Frontal cortex (tissue), 4 donors: ENCODE results near the gene IRAG1. TPM values are rescaled to one million over a fixed set of nuclear protein-coding genes. Genes with fewer than 3 reads are reported as not detected.

Experiments
- DNase-seq, 2 donors: peaks; one replicate each; pipeline ENCODE4 v3.0.0; 2012; ENCODE audit warnings: low spot score in 2 of 2
- FAIRE-seq: peaks from 2 replicates; lab custom pipeline; 2012; peaks lifted over from hg19 to GRCh38; lab: Jason Lieb, UNC
- total RNA-seq: library from RNA; depleted of rRNA; stranded (reverse); fragments of >200 nt; gene quantifications from one replicate; pipeline ENCODE4 v1.2.3, GENCODE V29; 2014
- donor health status: control.
- donor health status: control.
- donor health status: control.

IRAG1 gene
- total RNA-seq, result 1.6 TPM

GRCh38 chr11:10693509-10694081, at the start of gene IRAG1:
Gene IRAG1, minus strand, starts transcription at chr11:10693755. Its CDS starts 153 bp downstream, at chr11:10693602.
- FAIRE-seq, result no peak
- DNase-seq, result peak in 1 of 2 donors; percentile 19

GRCh38 chr11:10742460-10743208, 49.1 kb upstream of the IRAG1 start:
- no peak for FAIRE-seq

GRCh38 chr11:10735481-10736475, 42.2 kb upstream of the IRAG1 start:
- DNase-seq (peak; percentile 68 to 86), FAIRE-seq (no peak)

More at GRCh38 chr11:10742460-10743208, 49.1 kb upstream of the IRAG1 start:
- no peak for DNase-seq

- DNase-seq (no peak), FAIRE-seq (no peak)
Measured at GRCh38 chr11:10731064-10731680, 37.6 kb upstream of the IRAG1 start.

- DNase-seq, result no peak
- FAIRE-seq, result no peak
Measured at GRCh38 chr11:10730151-10730550, 36.6 kb upstream of the IRAG1 start.

GRCh38 chr11:10728789-10729472, 35.4 kb upstream of the IRAG1 start:
- DNase-seq, result no peak
- FAIRE-seq, result no peak

GRCh38 chr11:10728154-10728553, 34.6 kb upstream of the IRAG1 start:
- no peak for FAIRE-seq
- DNase-seq, result no peak

- DNase-seq (no peak), FAIRE-seq (no peak)
Measured at GRCh38 chr11:10727146-10727851, 33.7 kb upstream of the IRAG1 start.

- no peak for DNase-seq
- no peak for FAIRE-seq
Measured at GRCh38 chr11:10725907-10726253, 32.3 kb upstream of the IRAG1 start.

GRCh38 chr11:10725114-10725906, 31.8 kb upstream of the IRAG1 start:
- FAIRE-seq, result no peak
- DNase-seq, result no peak

GRCh38 chr11:10722307-10722706, 28.8 kb upstream of the IRAG1 start:
- no peak for FAIRE-seq

GRCh38 chr11:10720881-10721376, 27.4 kb upstream of the IRAG1 start:
- FAIRE-seq (no peak), DNase-seq (no peak)

More at GRCh38 chr11:10722307-10722706, 28.8 kb upstream of the IRAG1 start:
- DNase-seq, result no peak

- no peak for DNase-seq
- FAIRE-seq, result no peak
Measured at GRCh38 chr11:10719616-10720015, 26.1 kb upstream of the IRAG1 start.

GRCh38 chr11:10716543-10717259, 23.1 kb upstream of the IRAG1 start:
- DNase-seq (no peak), FAIRE-seq (no peak)

GRCh38 chr11:10716122-10716521, 22.6 kb upstream of the IRAG1 start:
- FAIRE-seq, result no peak

GRCh38 chr11:10715571-10715970, 22.0 kb upstream of the IRAG1 start:
- peak in 1 of 2 donors; percentile 33 for DNase-seq
- no peak for FAIRE-seq

More at GRCh38 chr11:10716122-10716521, 22.6 kb upstream of the IRAG1 start:
- no peak for DNase-seq
